WTC11 (cell line): Measurements from ENCODE around the gene RARB. TPM values are rescaled to one million over a fixed set of nuclear protein-coding genes. Genes with fewer than 3 reads are reported as not detected.

Source experiments
- ATAC-seq: fragments of 200-7000 bp; cut with Tn5 transposase; 2 replicates; pipeline ENCODE4 v1.10.0; 2021; ENCODE audit warnings: mild to moderate bottlenecking, moderate library complexity
- CTCF ChIA-PET: fragments of 300-600 bp; sonication (Branson Sonifier 250); formaldehyde crosslinking; loops from one replicate; lab custom pipeline; 2021; ENCODE audit warnings: antibody characterized with exemption; lab: Charles Lee
- POLR2A ChIA-PET: fragments of 350-600 bp; sonication (Branson Sonifier 250); formaldehyde crosslinking; loops from one replicate; lab custom pipeline; 2021; ENCODE audit warnings: antibody characterized with exemption; lab: Charles Lee
- DNase-seq: peaks from one replicate; pipeline ENCODE4 v3.0.0; 2021; ENCODE audit warnings: low spot score
- H3K27ac Mint-ChIP-seq: 2 replicates; pipeline ENCODE4 v1.8.0; 2021; ENCODE audit warnings: mixed read lengths
- H3K27me3 Mint-ChIP-seq: 2 replicates; pipeline ENCODE4 v1.8.0; 2021; ENCODE audit warnings: low read depth, mild to moderate bottlenecking, moderate library complexity, mixed read lengths
- H3K36me3 Mint-ChIP-seq: 2 replicates; pipeline ENCODE4 v1.8.0; 2021; ENCODE audit warnings: mixed read lengths
- H3K4me1 Mint-ChIP-seq: 2 replicates; pipeline ENCODE4 v1.8.0; 2022; ENCODE audit warnings: mixed read lengths
- H3K4me3 Mint-ChIP-seq: 2 replicates; pipeline ENCODE4 v1.8.0; 2021; ENCODE audit warnings: mild to moderate bottlenecking, moderate library complexity, mixed read lengths
- H3K9me3 Mint-ChIP-seq: 2 replicates; pipeline ENCODE4 v1.8.0; 2021; ENCODE audit warnings: mixed read lengths
- AFF4 ChIP-seq: sonication (generic); formaldehyde crosslinking; IDR thresholded peaks from 2 replicates; pipeline ENCODE4 v1.8.1; 2023; ENCODE audit warnings: mild to moderate bottlenecking, missing genetic modification reagents, borderline replicate concordance
- CDX4 ChIP-seq: fragments of 250-450 bp; sonication (Bioruptor Pico); IDR thresholded peaks from 2 replicates; pipeline ENCODE4 v1.9.0; 2021; ENCODE audit warnings: moderate library complexity, mild to moderate bottlenecking, inconsistent platforms, borderline replicate concordance
- CTCF ChIP-seq: fragments of 200-600 bp; IDR thresholded peaks from 2 replicates; pipeline ENCODE4 v1.8.0; 2022; ENCODE audit warnings: antibody characterized with exemption
- E2F5 ChIP-seq: sonication (generic); formaldehyde crosslinking; IDR thresholded peaks from 2 replicates; pipeline ENCODE4 v1.8.1; 2022; ENCODE audit warnings: mild to moderate bottlenecking, moderate library complexity, missing genetic modification reagents
- ELF4 ChIP-seq: sonication (generic); formaldehyde crosslinking; IDR thresholded peaks from 2 replicates; pipeline ENCODE4 v1.8.1; 2022; ENCODE audit warnings: low read depth, mild to moderate bottlenecking, moderate library complexity, missing genetic modification reagents
- MLX ChIP-seq: sonication (generic); formaldehyde crosslinking; IDR thresholded peaks from 2 replicates; pipeline ENCODE4 v1.8.1; 2023; ENCODE audit warnings: mild to moderate bottlenecking, missing genetic modification reagents, moderate library complexity
- NFATC4 ChIP-seq: fragments of 250-450 bp; sonication (Bioruptor Pico); IDR thresholded peaks from 2 replicates; pipeline ENCODE4 v1.9.0; 2021; ENCODE audit warnings: mild to moderate bottlenecking
- PRDM15 ChIP-seq: sonication (generic); formaldehyde crosslinking; IDR thresholded peaks from 2 replicates; pipeline ENCODE4 v1.8.0; 2022; ENCODE audit warnings: missing genetic modification reagents
- RORB ChIP-seq: fragments of 250-450 bp; sonication (Bioruptor Pico); IDR thresholded peaks from 2 replicates; pipeline ENCODE4 v1.9.0; 2021; ENCODE audit warnings: mild to moderate bottlenecking
- TP53 ChIP-seq: sonication (generic); formaldehyde crosslinking; IDR thresholded peaks from 2 replicates; pipeline ENCODE4 v1.8.1; 2023; ENCODE audit warnings: mild to moderate bottlenecking, missing genetic modification reagents
- ZMAT4 ChIP-seq: fragments of 250-450 bp; sonication (Bioruptor Pico); IDR thresholded peaks from 2 replicates; pipeline ENCODE4 v1.9.0; 2021; ENCODE audit warnings: mild to moderate bottlenecking
- ZNF317 ChIP-seq: sonication (generic); formaldehyde crosslinking; IDR thresholded peaks from 2 replicates; pipeline ENCODE4 v1.8.1; 2023; ENCODE audit warnings: low read depth, mild to moderate bottlenecking, moderate library complexity, missing genetic modification reagents, borderline replicate concordance
- total RNA-seq: library from RNA; stranded (reverse); gene quantifications from 3 replicates; pipeline ENCODE4 v1.2.3, GENCODE V29; 2021

Gene RARB
- total RNA-seq, 1 experiment from 2014 or later = not detected

- TF ChIP-seq TP53 (no peak), ELF4 (no peak), CDX4 (CRISPR knock-in tag) (no peak)
- TF ChIP-seq, all 79 proteins: peak for 0
Observed at GRCh38 chr3:25531971-25532370, 103.9 kb downstream of the RARB start (continued).

- ChIA-PET POLR2A (no interaction called here), CTCF (interaction anchor here (0.6 to 1.2 kb wide), 15 partner anchors 9 to 499 kb away, joined by 3 to 5 read pairs (median 3); no protein-coding TSS in a partner anchor)
- TF ChIP-seq ZNF317 (CRISPR knock-in tag) (no peak), ZMAT4 (CRISPR knock-in tag) (no peak), AFF4 (CRISPR knock-in tag) (no peak), MLX (CRISPR knock-in tag) (no peak), E2F5 (CRISPR knock-in tag) (no peak), CTCF (peak; percentile 82), RORB (CRISPR knock-in tag) (no peak), NFATC4 (CRISPR knock-in tag) (no peak), PRDM15 (CRISPR knock-in tag) (no peak)
- Mint-ChIP-seq H3K27ac (no peak overlapping the region), H3K4me1 (peaks cover 2% of the 10 kb centered on the region; the same call in 1 of the 2 replicates), H3K9me3 (peaks cover 26% of the 10 kb centered on the region), H3K36me3 (peaks cover 6% of the 10 kb centered on the region; the same call in 1 of the 2 replicates), H3K4me3 (no peak overlapping the region), H3K27me3 (no peaks in the 10 kb centered on the region; the same call in 1 of the 2 replicates)
- 0 out of 2 replicates have a peak, but pooled peaks have one; percentile 18 for ATAC-seq
- DNase-seq = peak; percentile 60
Observed at GRCh38 chr3:25532431-25533162, 104.5 kb downstream of the RARB start.
